ENCODE results near the gene DXO.
"Not testable (repeated sequence)": the region's sequence is repeated elsewhere in the genome, so short reads cannot be mapped to it uniquely, and the experiment has no call there.

DNA sequence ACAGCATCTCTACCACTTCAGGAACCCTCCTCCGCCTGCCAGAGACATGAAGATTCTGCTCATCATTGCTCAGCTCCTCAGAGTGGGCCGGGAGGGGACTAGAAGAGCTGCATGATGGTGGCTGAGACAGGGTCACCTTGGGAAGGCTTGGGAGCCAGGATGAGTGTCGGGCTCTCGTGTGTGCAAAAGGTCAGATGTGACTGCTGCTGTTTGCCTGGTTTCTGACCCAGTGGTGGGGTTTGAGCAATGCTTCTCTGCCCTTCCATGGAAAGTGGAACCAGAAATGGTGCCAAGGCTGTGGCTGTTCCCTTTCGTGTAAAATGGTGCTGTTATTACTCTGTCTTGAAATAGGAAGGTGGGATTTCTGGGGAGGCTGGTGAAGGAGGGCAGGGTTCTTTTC lies 41.8 kb upstream of the DXO start:
- TF ChIP-seq, protein P1, sequence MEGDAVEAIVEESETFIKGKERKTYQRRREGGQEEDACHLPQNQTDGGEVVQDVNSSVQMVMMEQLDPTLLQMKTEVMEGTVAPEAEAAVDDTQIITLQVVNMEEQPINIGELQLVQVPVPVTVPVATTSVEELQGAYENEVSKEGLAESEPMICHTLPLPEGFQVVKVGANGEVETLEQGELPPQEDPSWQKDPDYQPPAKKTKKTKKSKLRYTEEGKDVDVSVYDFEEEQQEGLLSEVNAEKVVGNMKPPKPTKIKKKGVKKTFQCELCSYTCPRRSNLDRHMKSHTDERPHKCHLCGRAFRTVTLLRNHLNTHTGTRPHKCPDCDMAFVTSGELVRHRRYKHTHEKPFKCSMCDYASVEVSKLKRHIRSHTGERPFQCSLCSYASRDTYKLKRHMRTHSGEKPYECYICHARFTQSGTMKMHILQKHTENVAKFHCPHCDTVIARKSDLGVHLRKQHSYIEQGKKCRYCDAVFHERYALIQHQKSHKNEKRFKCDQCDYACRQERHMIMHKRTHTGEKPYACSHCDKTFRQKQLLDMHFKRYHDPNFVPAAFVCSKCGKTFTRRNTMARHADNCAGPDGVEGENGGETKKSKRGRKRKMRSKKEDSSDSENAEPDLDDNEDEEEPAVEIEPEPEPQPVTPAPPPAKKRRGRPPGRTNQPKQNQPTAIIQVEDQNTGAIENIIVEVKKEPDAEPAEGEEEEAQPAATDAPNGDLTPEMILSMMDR (IDR thresholded peaks at IDR 0.05; ENCODE audit: poor library complexity, severe bottlenecking) = not testable (repeated sequence)
- not testable (repeated sequence) for TF ChIP-seq EZH2 (IDR thresholded peaks at IDR 0.05; ENCODE audit: borderline replicate concordance, insufficient read depth, low read length, poor library complexity, severe bottlenecking); EP300 (conservative IDR thresholded peaks at IDR 0.05; ENCODE audit: poor library complexity, severe bottlenecking); POLR2AphosphoS5 (IDR thresholded peaks at IDR 0.05); TAF1 (IDR thresholded peaks at IDR 0.05; ENCODE audit: low read depth); SMC3 (conservative IDR thresholded peaks at IDR 0.05; ENCODE audit: poor library complexity)
- TF ChIP-seq, protein P2, sequence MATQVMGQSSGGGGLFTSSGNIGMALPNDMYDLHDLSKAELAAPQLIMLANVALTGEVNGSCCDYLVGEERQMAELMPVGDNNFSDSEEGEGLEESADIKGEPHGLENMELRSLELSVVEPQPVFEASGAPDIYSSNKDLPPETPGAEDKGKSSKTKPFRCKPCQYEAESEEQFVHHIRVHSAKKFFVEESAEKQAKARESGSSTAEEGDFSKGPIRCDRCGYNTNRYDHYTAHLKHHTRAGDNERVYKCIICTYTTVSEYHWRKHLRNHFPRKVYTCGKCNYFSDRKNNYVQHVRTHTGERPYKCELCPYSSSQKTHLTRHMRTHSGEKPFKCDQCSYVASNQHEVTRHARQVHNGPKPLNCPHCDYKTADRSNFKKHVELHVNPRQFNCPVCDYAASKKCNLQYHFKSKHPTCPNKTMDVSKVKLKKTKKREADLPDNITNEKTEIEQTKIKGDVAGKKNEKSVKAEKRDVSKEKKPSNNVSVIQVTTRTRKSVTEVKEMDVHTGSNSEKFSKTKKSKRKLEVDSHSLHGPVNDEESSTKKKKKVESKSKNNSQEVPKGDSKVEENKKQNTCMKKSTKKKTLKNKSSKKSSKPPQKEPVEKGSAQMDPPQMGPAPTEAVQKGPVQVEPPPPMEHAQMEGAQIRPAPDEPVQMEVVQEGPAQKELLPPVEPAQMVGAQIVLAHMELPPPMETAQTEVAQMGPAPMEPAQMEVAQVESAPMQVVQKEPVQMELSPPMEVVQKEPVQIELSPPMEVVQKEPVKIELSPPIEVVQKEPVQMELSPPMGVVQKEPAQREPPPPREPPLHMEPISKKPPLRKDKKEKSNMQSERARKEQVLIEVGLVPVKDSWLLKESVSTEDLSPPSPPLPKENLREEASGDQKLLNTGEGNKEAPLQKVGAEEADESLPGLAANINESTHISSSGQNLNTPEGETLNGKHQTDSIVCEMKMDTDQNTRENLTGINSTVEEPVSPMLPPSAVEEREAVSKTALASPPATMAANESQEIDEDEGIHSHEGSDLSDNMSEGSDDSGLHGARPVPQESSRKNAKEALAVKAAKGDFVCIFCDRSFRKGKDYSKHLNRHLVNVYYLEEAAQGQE (IDR thresholded peaks at IDR 0.05; ENCODE audit: borderline replicate concordance) = not testable (repeated sequence)

All from neural cell (in vitro differentiated cells).